ENCODE data around the gene ZNF888. TPM values are rescaled to one million over a fixed set of nuclear protein-coding genes. Genes with fewer than 3 reads are reported as not detected.
"Not testable (repeated sequence)": the region's sequence is repeated elsewhere in the genome, so short reads cannot be mapped to it uniquely, and the experiment has no call there.

Gene ZNF888
- total RNA-seq, 6 donors from 2014 or later: 3.2 to 13.6 (median 6.9) TPM

DNA sequence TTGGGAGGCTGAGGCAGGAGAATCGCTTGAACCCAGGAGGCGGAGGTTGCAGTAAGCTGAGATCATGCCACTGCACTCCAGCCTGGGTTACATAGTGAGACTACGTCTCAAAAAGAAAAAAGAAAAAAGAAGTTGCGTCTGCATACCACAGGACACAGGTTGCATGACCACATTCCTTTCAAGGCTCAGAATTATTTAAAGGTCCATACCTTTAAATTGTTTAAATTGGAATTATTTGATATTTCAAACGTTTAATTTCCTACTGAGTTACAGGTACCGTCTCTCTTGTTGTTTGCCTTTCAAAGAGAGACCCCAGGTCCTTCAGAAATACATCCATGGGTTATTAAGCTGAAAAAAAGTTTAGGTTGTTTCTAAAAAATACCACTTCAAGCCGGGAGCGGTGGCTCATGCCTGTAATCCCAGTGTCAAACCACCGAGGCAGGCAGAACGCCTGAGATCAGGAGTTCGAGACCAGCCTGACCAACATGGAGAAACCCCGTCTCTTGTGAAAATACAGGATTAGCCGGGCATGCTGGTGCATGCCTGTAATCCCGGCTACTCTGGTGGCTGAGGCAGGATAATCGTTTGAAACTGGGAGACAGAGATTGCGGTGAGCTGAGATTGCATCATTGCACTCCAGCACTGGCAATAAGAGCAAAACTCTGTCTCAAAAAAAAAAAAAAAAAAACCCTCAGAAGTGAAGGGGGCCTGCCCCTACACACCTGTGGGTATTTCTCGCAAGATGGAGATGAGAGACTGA, 20.8 kb upstream of the ZNF888 start:
- Histone ChIP-seq H3K27me3 (no peaks in the 10 kb centered on the region), H3K36me3 (no peaks in the 10 kb centered on the region), H3K4me3 (no peak overlapping the region), H3K4me1 (peaks cover 5 to 16% (median 9%) of the 10 kb centered on the region in 4 donors), H3K27ac (peak overlapping the region in 3 of 4 donors; percentile 83 to 91 (median 85)), H3K9me3 (peaks cover 12 to 41% (median 33%) of the 10 kb centered on the region in 4 donors)
- WGBS, 2 donors: 65 to 70% methylated on average over 17 of the region's 17 CpGs
- TF ChIP-seq POLR2A (IDR thresholded peaks at IDR 0.05) (no peak), POLR2AphosphoS5 (IDR thresholded peaks at IDR 0.05) (no peak), EP300 (IDR thresholded peaks at IDR 0.05) (no peak)
- TF ChIP-seq, protein P1, sequence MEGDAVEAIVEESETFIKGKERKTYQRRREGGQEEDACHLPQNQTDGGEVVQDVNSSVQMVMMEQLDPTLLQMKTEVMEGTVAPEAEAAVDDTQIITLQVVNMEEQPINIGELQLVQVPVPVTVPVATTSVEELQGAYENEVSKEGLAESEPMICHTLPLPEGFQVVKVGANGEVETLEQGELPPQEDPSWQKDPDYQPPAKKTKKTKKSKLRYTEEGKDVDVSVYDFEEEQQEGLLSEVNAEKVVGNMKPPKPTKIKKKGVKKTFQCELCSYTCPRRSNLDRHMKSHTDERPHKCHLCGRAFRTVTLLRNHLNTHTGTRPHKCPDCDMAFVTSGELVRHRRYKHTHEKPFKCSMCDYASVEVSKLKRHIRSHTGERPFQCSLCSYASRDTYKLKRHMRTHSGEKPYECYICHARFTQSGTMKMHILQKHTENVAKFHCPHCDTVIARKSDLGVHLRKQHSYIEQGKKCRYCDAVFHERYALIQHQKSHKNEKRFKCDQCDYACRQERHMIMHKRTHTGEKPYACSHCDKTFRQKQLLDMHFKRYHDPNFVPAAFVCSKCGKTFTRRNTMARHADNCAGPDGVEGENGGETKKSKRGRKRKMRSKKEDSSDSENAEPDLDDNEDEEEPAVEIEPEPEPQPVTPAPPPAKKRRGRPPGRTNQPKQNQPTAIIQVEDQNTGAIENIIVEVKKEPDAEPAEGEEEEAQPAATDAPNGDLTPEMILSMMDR (IDR thresholded peaks at IDR 0.05): no peak
- DNase-seq (no peak), ATAC-seq (ENCODE audit: low FRiP score in 2 of 2) (no peak)

DNA sequence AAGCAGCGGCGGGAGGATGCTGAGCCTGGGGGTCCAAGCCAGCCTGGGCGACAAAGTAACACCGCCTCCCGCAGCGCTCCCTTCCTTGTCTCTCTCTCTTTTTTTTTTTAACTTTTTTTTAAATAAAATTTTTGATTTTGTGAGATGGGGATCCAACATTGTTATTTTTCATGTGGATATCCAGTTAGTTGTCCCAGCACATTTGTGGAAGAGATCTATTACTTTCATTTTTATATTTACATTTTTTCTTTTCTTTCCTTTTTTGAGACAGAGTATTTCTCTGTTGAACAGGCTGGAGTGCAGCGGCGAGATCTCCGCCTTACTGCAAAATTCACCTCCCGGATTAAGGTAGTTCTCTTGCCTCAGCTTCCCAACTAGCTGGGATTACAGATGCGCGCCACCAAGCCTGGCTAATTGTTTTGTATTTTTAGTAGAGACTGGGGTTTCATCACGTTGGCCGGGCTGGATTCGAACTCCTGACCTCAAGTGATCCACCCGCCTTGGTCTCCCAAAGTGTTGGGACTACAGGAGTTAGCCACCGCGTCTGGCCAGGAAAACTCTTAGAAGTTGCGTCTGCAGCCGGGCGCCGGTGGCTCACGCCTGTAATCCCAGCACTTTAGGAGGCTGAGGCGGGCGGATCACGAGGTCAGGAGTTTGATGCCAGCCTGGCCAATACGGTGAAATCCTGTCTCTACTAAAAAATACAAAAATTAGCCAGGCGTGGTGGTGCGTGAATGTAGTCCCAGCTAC, 20.1 kb upstream of the ZNF888 start:
- Histone ChIP-seq H3K27ac (peak overlapping the region; percentile 83 to 91 (median 84)), H3K9me3 (peaks cover 4 to 34% (median 26%) of the 10 kb centered on the region in 4 donors), H3K36me3 (no peaks in the 10 kb centered on the region), H3K27me3 (no peaks in the 10 kb centered on the region), H3K4me1 (peaks cover 5 to 16% (median 12%) of the 10 kb centered on the region in 4 donors), H3K4me3 (peak overlapping the region; percentile 27 to 92 (median 82))
- 56 to 59% methylated on average over 26 to 29 of the region's 29 CpGs for WGBS, 2 donors
- no peak for TF ChIP-seq EP300 (IDR thresholded peaks at IDR 0.05)
- TF ChIP-seq POLR2AphosphoS5 (IDR thresholded peaks at IDR 0.05): no peak
- no peak for TF ChIP-seq POLR2A (IDR thresholded peaks at IDR 0.05)
- TF ChIP-seq, protein P1 (IDR thresholded peaks at IDR 0.05): no peak
- ATAC-seq (ENCODE audit: low FRiP score in 2 of 2) (no peak), DNase-seq (peak in 1 of 2 donors; percentile 43)

DNA sequence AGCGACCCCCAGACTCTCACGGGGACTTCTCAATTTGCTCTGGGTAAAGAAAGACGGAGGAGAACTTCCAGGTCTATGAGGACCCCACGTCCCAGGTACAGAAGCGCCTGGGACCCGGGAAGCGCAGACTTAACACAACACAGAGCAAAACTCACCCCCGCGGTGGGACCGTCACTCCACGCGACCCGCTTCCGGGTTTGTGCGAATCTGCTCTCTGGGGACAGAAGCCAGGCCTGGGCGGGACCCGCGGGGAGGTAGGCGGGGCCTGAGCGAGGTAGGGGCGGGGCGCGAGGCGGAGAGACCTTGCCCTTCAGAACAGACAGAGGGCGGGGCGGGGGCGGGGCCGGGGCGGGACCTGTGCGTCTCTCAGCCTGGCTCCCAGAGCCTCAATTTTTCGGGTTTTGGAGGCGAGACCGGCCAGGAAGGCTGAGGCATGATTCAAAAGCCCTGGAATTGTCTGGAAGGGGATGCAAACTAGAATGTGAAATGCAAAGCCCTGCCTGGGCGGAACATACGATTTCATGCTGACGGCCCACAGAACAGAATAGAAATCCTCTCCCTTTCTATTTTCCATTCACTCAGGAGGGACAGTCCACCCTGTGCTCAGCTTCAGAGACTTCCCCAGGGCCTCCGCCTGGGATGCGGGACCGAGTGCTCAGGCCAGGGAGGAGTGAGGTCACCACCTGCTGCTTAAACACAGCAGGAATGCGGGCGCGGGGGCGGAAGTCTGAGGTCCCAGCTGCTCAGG, 19.3 kb upstream of the ZNF888 start:
- no peaks in the 10 kb centered on the region for H3K36me3 ChIP-seq
- DNase-seq (peak; percentile 95 to 100), ATAC-seq (ENCODE audit: low FRiP score in 2 of 2) (peak; percentile 98 to 99)
- peak overlapping the region; percentile 65 to 92 (median 82) for H3K4me3 ChIP-seq
- peaks cover 0 to 26% (median 18%) of the 10 kb centered on the region in 4 donors for H3K9me3 ChIP-seq
- H3K27me3 ChIP-seq: no peaks in the 10 kb centered on the region
- H3K27ac ChIP-seq: peak overlapping the region; percentile 83 to 91 (median 84)
- H3K4me1 ChIP-seq: peaks cover 5 to 16% (median 12%) of the 10 kb centered on the region in 4 donors
- TF ChIP-seq POLR2AphosphoS5 (IDR thresholded peaks at IDR 0.05): peak; percentile 92 to 95
- no peak for TF ChIP-seq EP300 (IDR thresholded peaks at IDR 0.05)
- peak in 3 of 4 donors; percentile 59 to 90 (median 82) for TF ChIP-seq POLR2A (IDR thresholded peaks at IDR 0.05)
- TF ChIP-seq, protein P1 (IDR thresholded peaks at IDR 0.05): no peak
- 0% methylated on average over 20 to 43 of the region's 43 CpGs for WGBS, 2 donors

DNA sequence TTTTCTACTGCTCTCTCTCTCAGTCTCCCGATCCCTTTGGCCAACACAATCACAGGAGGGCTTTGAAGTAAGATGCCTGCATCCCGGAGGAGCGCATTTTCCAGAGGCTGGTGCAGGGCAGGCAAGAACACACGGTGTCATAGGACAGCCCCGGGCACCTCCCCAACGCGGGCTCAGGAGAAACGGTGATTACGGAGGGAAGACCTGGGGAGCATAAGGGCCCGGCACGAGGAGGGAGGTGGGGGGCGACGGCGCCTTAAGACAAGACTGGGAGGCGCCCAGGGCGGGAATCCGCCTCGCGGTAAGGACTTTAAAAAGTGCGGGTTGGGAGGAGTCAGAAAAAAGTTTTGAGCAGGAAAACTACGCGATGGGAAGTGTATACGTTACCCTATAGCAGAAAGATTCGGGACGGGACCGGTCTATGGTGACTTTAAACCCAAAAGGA, 18.7 kb upstream of the ZNF888 start:
- Histone ChIP-seq H3K27ac (peak overlapping the region; percentile 83 to 91 (median 84)), H3K4me1 (peaks cover 5 to 16% (median 12%) of the 10 kb centered on the region in 4 donors), H3K36me3 (no peaks in the 10 kb centered on the region), H3K27me3 (no peaks in the 10 kb centered on the region), H3K9me3 (peaks cover 0 to 20% (median 12%) of the 10 kb centered on the region in 4 donors), H3K4me3 (peak overlapping the region; percentile 65 to 92 (median 82))
- whole genome bisulfite sequencing, 2 donors: 1% methylated on average over 22 to 26 of the region's 26 CpGs
- DNase-seq (peak in 1 of 2 donors; percentile 79), ATAC-seq (ENCODE audit: low FRiP score in 2 of 2) (peak; percentile 57 to 64)
- no peak for TF ChIP-seq POLR2AphosphoS5 (IDR thresholded peaks at IDR 0.05)
- no peak for TF ChIP-seq EP300 (IDR thresholded peaks at IDR 0.05)
- no peak for TF ChIP-seq POLR2A (IDR thresholded peaks at IDR 0.05)
- TF ChIP-seq, protein P1 (IDR thresholded peaks at IDR 0.05): no peak

DNA sequence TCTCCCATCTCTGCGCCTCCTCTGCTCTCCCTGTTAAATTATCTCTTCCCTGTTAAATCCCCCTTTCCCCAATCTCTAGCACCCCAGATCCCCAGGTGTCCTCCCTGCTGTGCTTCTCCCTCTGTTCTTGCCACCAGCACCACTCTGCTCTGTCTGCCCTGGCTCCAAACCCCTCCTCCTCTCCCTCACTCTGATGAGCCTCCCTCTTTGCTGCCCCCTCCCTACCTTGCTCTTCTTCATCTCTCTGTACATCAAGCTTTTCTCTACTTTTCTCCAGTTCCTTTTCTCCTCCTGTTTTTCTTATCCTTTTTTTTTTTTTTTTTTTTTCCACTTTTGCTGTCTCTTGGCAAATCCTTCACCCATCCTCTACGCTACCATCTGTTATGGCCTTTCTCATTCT, 18.3 kb upstream of the ZNF888 start:
- peaks cover 5 to 16% (median 12%) of the 10 kb centered on the region in 4 donors for H3K4me1 ChIP-seq
- 40 to 53% methylated on average over 2 of the region's 2 CpGs for WGBS, 2 donors
- not testable (repeated sequence) for H3K36me3 ChIP-seq; ATAC-seq (ENCODE audit: low FRiP score in 2 of 2); DNase-seq; H3K27me3 ChIP-seq
- H3K27ac ChIP-seq: peak overlapping the region in 1 of 4 donors; percentile 91
- H3K4me3 ChIP-seq: peak overlapping the region in 3 of 4 donors; percentile 82 to 92 (median 82)
- H3K9me3 ChIP-seq: peaks cover 0 to 16% (median 8%) of the 10 kb centered on the region in 4 donors

DNA sequence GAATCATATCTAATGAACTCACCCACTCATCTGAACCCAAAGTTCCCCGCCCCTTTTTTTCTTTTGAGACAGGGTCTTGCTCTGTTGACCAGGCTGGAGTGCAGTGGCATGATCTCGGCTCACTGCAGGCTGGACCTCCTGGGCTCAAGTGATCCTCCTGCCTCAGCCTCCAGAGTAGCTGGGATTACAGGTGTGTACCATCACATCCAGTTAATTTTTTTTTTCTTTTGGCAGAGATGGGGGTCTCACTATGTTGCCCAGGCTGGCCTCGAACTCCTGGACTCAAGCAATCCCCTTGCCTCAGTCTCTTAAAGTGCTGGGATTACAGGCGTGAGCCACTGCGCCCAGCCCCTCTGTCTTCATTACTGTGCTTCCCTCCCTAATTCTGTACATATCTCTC, 17.7 kb upstream of the ZNF888 start:
- not testable (repeated sequence) for ATAC-seq (ENCODE audit: low FRiP score in 2 of 2); H3K36me3 ChIP-seq; H3K4me3 ChIP-seq; H3K27me3 ChIP-seq; DNase-seq; H3K9me3 ChIP-seq; H3K27ac ChIP-seq
- 75 to 88% methylated on average over 5 of the region's 5 CpGs for WGBS, 2 donors
- peaks cover 5 to 18% (median 14%) of the 10 kb centered on the region in 4 donors for H3K4me1 ChIP-seq
